A673 (cell line): ENCODE data around the gene LPCAT2. TPM values are rescaled to one million over a fixed set of nuclear protein-coding genes. Genes with fewer than 3 reads are reported as not detected.
A peak's percentile ranks its signal among the peaks of the same experiment; 100 is the strongest.

Experiments used
- BruUV-seq: library from RNA; stranded (reverse); fragments of 400-500 nt; replicated peaks from 2 replicates; lab custom pipeline; 2021; lab: Mats Ljungman, UMichigan
- CTCF ChIA-PET: fragments of 300-600 bp; sonication (Branson Sonifier 250); formaldehyde crosslinking; loops from one replicate; lab custom pipeline; 2022; ENCODE audit warnings: antibody characterized with exemption; lab: Charles Lee
- POLR2A ChIA-PET: fragments of 300-600 bp; sonication (Branson Sonifier 250); formaldehyde crosslinking; loops from one replicate; lab custom pipeline; 2022; ENCODE audit warnings: antibody characterized with exemption; ENCODE audit not compliant: low non-redundant PET; lab: Charles Lee
- DNase-seq: peaks from one replicate; pipeline ENCODE4 v3.0.0-alpha.2; 2015; ENCODE audit warnings: low spot score
- H3K27ac ChIP-seq: fragments of 200-600 bp; sonication (generic); 2 replicates; pipeline ENCODE4 v1.5.1; 2016; ENCODE audit warnings: mixed run types, low read depth, mild to moderate bottlenecking, mixed read lengths, antibody characterized with exemption, low read length; ENCODE audit not compliant: poor library complexity, severe bottlenecking
- H3K27me3 ChIP-seq: fragments of 200-600 bp; sonication (generic); replicated peaks from 2 replicates; pipeline ENCODE4 v1.6.1; 2017; ENCODE audit warnings: mixed run types, low read depth, mild to moderate bottlenecking, mixed read lengths, antibody characterized with exemption, low read length; ENCODE audit not compliant: insufficient read depth, poor library complexity
- H3K36me3 ChIP-seq: fragments of 200-600 bp; sonication (generic); 2 replicates; pipeline ENCODE4 v1.6.1; 2016; ENCODE audit warnings: mixed run types, mild to moderate bottlenecking, mixed read lengths, antibody characterized with exemption, low read length; ENCODE audit not compliant: insufficient read depth, poor library complexity, severe bottlenecking
- H3K4me1 ChIP-seq: fragments of 200-600 bp; sonication (generic); 2 replicates; pipeline ENCODE4 v1.6.1; 2017; ENCODE audit warnings: mixed run types, mild to moderate bottlenecking, mixed read lengths, antibody characterized with exemption, low read length; ENCODE audit not compliant: insufficient read depth, poor library complexity, severe bottlenecking
- H3K4me3 ChIP-seq: fragments of 200-600 bp; sonication (generic); 2 replicates; pipeline ENCODE4 v1.5.1; 2016; ENCODE audit warnings: low read depth, mixed run types, mild to moderate bottlenecking, mixed read lengths, low read length; ENCODE audit not compliant: poor library complexity, severe bottlenecking
- H3K9me3 ChIP-seq: fragments of 200-600 bp; sonication (generic); 2 replicates; pipeline ENCODE4 v1.6.1; 2016; ENCODE audit warnings: mixed run types, low read depth, mild to moderate bottlenecking, mixed read lengths, antibody characterized with exemption, low read length; ENCODE audit not compliant: poor library complexity, severe bottlenecking
- EZH2 ChIP-seq: fragments of 200-600 bp; sonication (generic); IDR thresholded peaks from 2 replicates; pipeline ENCODE4 v1.6.1; 2017; ENCODE audit warnings: borderline replicate concordance, low read depth, mild to moderate bottlenecking, mixed read lengths, antibody characterized with exemption, low read length; ENCODE audit not compliant: poor library complexity, severe bottlenecking
- intact Hi-C: fragments of 100-400 bp; cut with micrococcal nuclease; formaldehyde crosslinking; loops from one replicate; pipeline ENCODE4 v1.10.0; 2022; ENCODE audit not compliant: unreplicated experiment
- total RNA-seq: library from RNA; stranded (reverse); gene quantifications from 2 replicates; pipeline ENCODE4 v1.2.3, GENCODE V29; 2021
- TF ChIP-seq, protein P1 (sequence below): fragments of 300-800, 200-600 bp; sonication (generic); conservative IDR thresholded peaks from 2 replicates; pipeline ENCODE4 v1.5.1; 2017; ENCODE audit warnings: low read depth, mild to moderate bottlenecking, antibody characterized with exemption, low read length, moderate library complexity, mixed read lengths

LPCAT2 gene
- total RNA-seq, 1 experiment from 2014 or later = 8.2 TPM

DNA sequence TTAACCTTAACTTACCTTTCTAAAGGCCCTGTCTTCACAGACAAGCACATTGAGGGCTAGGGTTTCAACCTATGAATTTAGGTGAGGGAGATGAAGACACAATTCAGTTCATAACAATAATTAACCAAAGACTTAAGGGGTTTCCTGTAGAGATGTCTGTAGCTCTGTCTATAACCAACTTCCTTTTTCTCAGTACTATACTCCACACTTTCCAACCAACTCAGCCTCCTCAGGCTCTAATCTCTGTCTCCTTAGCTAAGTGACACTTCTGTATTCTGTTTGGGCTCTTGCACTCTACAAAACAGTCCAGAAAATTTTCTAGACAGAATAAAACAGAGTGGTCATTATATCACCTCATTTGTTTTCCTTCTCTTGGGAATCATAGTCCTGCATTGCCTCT, 83.4 kb downstream of the LPCAT2 start:
- TF ChIP-seq, protein P1, sequence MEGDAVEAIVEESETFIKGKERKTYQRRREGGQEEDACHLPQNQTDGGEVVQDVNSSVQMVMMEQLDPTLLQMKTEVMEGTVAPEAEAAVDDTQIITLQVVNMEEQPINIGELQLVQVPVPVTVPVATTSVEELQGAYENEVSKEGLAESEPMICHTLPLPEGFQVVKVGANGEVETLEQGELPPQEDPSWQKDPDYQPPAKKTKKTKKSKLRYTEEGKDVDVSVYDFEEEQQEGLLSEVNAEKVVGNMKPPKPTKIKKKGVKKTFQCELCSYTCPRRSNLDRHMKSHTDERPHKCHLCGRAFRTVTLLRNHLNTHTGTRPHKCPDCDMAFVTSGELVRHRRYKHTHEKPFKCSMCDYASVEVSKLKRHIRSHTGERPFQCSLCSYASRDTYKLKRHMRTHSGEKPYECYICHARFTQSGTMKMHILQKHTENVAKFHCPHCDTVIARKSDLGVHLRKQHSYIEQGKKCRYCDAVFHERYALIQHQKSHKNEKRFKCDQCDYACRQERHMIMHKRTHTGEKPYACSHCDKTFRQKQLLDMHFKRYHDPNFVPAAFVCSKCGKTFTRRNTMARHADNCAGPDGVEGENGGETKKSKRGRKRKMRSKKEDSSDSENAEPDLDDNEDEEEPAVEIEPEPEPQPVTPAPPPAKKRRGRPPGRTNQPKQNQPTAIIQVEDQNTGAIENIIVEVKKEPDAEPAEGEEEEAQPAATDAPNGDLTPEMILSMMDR = no peak
- TF ChIP-seq EZH2 = no peak
- Histone ChIP-seq H3K4me3 (no peak overlapping the region), H3K36me3 (no peaks in the 10 kb centered on the region), H3K9me3 (no peaks in the 10 kb centered on the region), H3K27me3 (peaks cover 12% of the 10 kb centered on the region), H3K4me1 (no peaks in the 10 kb centered on the region), H3K27ac (no peak overlapping the region)
- CTCF ChIA-PET = no interaction called here
- intact Hi-C loops = no loop called here
- POLR2A ChIA-PET = no interaction called here
- no TSS peak for BruUV-seq
- DNase-seq = no peak

DNA sequence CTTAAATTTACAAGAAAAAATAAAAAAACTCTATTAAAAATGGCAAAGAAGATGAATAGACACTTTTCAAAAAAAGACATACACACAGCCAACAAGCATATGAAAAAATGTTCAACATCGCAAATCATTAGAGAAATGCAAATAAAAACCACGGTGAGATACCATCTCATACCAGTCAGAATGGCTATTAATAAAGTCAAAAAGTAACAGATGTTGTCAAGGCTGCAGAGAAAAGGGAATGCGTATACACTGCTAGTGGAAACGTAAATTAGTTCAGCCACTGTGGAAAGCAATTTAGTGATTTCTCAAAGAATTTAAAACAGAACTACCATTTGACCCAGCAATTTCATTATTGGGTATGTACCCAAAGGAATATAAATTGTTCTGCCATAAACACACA, 89.1 kb downstream of the LPCAT2 start:
- intact Hi-C loops = no loop called here
- Histone ChIP-seq H3K27ac (no peak overlapping the region), H3K9me3 (no peaks in the 10 kb centered on the region), H3K36me3 (no peaks in the 10 kb centered on the region), H3K4me1 (no peaks in the 10 kb centered on the region), H3K27me3 (peaks cover 11% of the 10 kb centered on the region), H3K4me3 (no peak overlapping the region)
- ChIA-PET CTCF (no interaction called here), POLR2A (no interaction called here)
- TF ChIP-seq, protein P1 = no peak
- no peak for TF ChIP-seq EZH2
- no TSS peak for BruUV-seq
- DNase-seq = no peak

DNA sequence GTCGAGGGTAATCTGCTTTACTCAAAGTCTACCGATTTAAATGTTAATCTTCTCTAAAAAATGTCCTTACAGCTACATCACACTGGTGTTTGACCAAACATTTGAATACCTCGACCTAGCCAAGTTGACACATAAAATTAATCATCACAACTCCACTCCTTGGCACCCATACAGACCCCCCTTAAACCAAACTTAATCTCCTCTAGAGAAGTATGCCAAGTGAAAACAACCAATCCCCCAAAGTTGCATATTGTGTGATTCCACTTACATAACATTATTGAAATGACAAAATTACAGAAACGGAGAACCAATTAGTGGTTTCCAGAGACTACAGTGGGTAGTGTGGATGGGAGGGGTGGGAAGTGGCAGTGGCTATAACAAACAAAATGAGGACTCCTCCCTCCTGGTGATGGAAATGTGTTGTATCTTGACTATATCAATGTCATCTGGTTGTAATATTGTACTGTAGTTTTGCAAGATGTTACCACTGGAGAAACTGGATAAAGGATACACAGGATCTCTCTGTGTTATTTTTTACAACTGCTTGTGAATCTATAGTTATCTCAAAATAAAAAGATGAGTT, 97.0 kb downstream of the LPCAT2 start:
- Histone ChIP-seq H3K36me3 (no peaks in the 10 kb centered on the region), H3K9me3 (no peaks in the 10 kb centered on the region), H3K27me3 (no peaks in the 10 kb centered on the region), H3K27ac (no peak overlapping the region), H3K4me3 (no peak overlapping the region), H3K4me1 (no peaks in the 10 kb centered on the region)
- intact Hi-C loops = no loop called here
- ChIA-PET POLR2A (no interaction called here), CTCF (no interaction called here)
- DNase-seq = peak; percentile 29
- no TSS peak for BruUV-seq
- TF ChIP-seq, protein P1 = no peak
- no peak for TF ChIP-seq EZH2
